NT2/D1 (cell line): ENCODE results near the gene TOM1L2.

ENCODE experiments used
- SUZ12 ChIP-seq: IDR thresholded peaks from 2 replicates; pipeline ENCODE4 v1.6.1; 2011; ENCODE audit not compliant: insufficient read length, insufficient read depth; ENCODE audit errors: extremely low read depth
- YY1 ChIP-seq: IDR thresholded peaks from 2 replicates; pipeline ENCODE4 v1.6.1; 2011; ENCODE audit not compliant: insufficient read length, insufficient read depth

DNA sequence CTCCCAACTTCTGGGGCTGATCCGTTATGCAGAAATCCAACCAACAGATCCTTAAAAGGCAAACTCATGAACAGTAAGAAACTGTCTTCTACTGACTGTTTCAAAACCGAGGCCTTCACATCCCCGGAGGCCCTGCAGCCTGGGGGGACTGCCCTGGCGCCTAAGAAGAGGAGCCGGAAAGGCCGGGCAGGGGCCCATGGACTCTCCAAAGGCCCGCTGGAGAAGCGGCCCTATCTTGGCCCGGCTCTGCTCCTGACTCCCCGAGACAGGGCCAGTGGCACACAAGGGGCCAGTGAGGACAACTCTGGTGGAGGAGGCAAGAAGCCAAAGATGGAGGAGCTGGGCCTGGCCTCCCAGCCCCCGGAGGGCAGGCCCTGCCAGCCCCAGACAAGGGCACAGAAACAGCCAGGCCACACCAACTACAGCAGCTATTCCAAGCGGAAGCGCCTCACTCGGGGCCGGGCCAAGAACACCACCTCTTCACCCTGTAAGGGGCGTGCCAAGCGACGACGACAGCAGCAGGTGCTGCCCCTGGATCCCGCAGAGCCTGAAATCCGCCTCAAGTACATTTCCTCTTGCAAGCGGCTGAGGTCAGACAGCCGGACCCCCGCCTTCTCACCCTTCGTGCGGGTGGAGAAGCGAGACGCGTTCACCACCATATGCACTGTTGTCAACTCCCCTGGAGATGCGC lies 174.9 kb downstream of the TOM1L2 start:
- TF ChIP-seq YY1 (no peak), SUZ12 (no peak)
